Astrocyte of the hippocampus (primary cell): ENCODE data around the gene LINC00632.

Source experiments
- DNase-seq: peaks from one replicate; pipeline ENCODE4 v3.0.0; 2011; ENCODE audit warnings: low read depth, low spot score

The LINC00632 gene

DNA sequence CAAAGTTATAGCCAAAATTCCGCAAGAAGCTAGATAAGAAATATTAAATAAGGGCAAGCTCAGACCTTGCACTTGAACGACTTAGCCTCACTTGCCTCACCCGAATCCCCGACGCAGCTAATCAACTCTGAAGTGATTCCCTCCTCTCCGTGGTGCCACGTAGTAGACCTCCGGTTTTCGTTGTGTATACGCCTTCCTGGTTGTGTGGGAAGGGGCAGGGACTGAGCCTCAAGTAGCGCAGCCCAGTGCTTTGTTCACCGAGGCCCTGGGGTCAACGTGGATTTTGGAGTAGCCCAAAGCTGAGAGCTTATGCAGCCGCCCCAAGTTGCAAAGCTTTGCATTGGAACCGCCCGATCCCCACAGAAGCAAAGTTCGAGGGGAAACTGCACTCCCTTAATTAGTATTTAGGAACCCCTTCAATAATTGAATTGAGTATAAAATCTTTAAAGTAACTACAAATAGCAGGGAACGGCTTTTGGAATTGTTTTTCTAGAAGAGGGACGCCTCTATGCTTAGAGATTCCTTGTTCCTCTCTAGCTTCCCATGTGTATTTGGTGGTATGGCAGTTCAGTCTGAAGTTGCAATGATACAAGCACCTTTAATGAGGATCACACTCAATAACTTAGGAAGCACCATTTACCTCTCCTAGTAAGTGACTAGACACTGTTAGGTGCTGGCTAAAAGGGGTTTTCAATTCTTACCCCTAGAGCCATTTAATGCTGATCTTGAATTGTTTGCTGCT, 55.7 kb downstream of the LINC00632 start:
- peak; percentile 41 for DNase-seq

- DNase-seq, result peak; percentile 73
Observed at GRCh38 chrX:140766024-140766611, 56.6 kb downstream of the LINC00632 start.

- peak; percentile 28 for DNase-seq
Observed at GRCh38 chrX:140767646-140768045, 58.1 kb downstream of the LINC00632 start.

GRCh38 chrX:140775211-140775610, 65.7 kb downstream of the LINC00632 start:
- DNase-seq, result no peak

- DNase-seq, result no peak
Observed at GRCh38 chrX:140776320-140776719, 66.8 kb downstream of the LINC00632 start.

DNA sequence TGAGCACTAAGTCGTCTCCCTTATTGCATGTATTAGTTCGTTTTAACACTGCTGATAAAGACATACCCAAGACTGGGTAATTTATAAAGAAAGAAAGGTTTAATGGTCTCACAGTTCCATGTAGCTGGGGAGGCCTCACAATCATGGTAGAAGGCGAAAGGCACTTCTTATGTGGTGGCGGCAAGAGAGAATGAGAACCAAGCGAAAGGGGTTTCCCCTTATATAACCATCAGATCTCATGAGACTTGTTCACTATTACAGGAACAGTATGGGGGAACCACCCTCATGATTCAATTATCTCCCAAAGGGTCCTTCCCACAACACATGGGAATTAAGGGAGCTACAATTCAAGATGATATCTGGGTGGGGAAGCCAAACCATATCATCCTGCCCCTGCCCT, 85.1 kb downstream of the LINC00632 start:
- no peak for DNase-seq

- no peak for DNase-seq
Observed at GRCh38 chrX:140799216-140799615, 89.7 kb downstream of the LINC00632 start.

DNA sequence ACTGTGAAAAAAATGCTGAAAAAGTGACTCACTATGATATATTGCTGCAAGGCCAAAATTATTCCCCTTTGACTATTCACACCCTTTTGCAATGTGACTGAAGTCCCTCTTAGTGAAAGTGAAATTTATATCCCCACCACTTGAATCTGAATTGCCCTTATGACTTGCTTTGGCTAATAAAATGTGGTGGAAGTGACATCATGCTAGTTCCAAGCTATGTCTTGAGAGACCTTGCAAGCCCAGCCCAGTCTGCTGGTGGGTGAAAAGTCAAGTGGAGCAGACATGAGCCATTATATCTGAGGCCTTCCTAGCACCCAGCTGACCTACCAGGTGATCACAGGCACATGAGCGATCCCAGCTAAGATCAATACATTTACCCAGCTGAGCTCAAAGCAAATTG, 94.7 kb downstream of the LINC00632 start:
- no peak for DNase-seq

DNA sequence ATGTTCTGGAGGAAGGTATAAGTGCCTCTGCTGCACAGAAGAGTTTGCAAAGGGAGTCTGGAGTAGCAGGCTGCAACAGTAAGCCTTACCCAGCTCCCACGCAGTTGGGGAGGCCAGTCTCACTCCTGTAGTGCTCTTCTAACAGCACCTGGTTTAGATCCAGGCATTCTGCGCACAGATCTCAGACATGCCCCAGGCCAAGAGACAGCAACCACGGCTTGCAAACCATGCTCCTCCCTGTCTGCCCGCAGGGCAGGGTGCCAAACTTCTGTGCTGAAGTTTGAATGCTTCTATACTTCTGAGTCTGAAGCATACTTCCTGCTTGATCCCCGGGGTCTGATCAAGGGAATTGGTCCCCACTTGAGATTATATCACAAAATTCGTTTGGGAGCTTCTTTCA, 106.3 kb downstream of the LINC00632 start:
- peak; percentile 52 for DNase-seq

GRCh38 chrX:140817943-140818342, 108.4 kb downstream of the LINC00632 start:
- DNase-seq, result peak; percentile 39

GRCh38 chrX:140821280-140821679, 111.7 kb downstream of the LINC00632 start:
- DNase-seq, result no peak

DNA sequence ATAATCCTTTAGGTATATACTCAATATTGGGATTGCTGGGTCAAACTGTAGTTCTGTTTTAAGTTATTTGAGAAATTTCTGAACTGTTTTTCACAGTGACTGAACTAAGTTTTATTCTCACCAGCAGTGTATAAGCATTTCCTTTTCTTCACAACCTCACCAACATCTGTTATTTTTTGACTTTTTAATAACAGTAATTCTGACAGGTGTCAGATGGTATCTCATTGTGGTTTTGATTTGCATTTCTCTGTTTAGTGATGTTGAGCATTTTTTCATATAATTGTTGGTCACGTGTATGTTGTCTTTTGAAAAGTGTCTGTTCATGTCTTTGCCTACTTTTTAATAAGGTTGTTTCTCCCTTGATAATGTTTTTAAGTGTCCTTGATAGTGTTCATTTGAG, 112.6 kb downstream of the LINC00632 start:
- no peak for DNase-seq

DNA sequence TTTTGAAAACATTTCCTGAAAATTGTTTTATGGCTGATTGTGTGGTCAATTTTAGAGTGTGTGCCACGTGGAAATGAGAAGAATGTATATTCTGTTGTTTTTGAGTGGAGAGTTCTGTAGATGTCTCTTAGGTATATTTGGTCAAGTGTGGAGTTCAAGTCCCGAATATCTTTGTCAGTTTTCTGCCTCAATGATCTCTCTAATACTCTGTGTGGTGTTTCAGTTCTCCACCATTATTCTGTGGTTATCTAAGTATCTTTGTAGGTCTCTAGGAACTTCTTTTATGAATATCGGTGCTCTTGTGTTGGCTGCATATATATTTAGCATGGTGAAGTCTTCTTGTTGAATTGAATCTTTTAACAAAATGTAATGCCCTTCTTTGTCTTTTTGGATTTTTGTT, 113.3 kb downstream of the LINC00632 start:
- DNase-seq, result no peak

DNA sequence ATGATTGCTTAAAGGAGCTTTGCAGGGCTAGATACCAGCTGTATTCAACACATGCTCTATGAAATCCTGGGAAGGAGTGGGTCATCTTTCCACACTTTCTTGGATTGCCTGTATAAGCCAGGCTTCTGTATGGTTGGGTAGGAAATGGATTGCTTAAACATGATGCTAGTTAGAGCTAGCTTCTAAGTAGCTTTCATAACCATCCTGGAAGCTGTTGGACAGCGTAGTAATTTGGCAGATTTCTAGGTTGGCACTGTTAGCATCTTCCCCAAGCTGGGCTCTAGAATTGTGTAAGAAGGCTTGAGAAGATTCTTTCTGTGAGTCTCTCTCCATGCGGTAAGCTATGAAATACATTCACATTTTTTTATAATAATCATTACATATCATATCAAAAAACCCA, 127.3 kb downstream of the LINC00632 start:
- no peak for DNase-seq
